WTC11 (cell line): ENCODE measurements around the gene ZNF12. TPM values are rescaled to one million over a fixed set of nuclear protein-coding genes. Genes with fewer than 3 reads are reported as not detected.

ENCODE experiments used
- CREM ChIP-seq: sonication (generic); formaldehyde crosslinking; IDR thresholded peaks from 2 replicates; pipeline ENCODE4 v1.8.1; 2022; ENCODE audit warnings: mild to moderate bottlenecking, missing genetic modification reagents, moderate library complexity
- CTCF ChIP-seq: fragments of 200-600 bp; IDR thresholded peaks from 2 replicates; pipeline ENCODE4 v1.8.0; 2022; ENCODE audit warnings: antibody characterized with exemption
- ELF4 ChIP-seq: sonication (generic); formaldehyde crosslinking; IDR thresholded peaks from 2 replicates; pipeline ENCODE4 v1.8.1; 2022; ENCODE audit warnings: low read depth, mild to moderate bottlenecking, moderate library complexity, missing genetic modification reagents
- ERG ChIP-seq: fragments of 250-450 bp; sonication (Bioruptor Pico); IDR thresholded peaks from 2 replicates; pipeline ENCODE4 v1.8.0; 2021; ENCODE audit warnings: mild to moderate bottlenecking
- ETV6 ChIP-seq: sonication (generic); formaldehyde crosslinking; IDR thresholded peaks from 2 replicates; pipeline ENCODE4 v1.8.1; 2022; ENCODE audit warnings: mild to moderate bottlenecking, missing genetic modification reagents
- FOXK1 ChIP-seq: sonication (generic); formaldehyde crosslinking; IDR thresholded peaks from 2 replicates; pipeline ENCODE4 v1.8.0; 2022; ENCODE audit warnings: mild to moderate bottlenecking, moderate library complexity, missing genetic modification reagents
- GABPB1 ChIP-seq: sonication (generic); formaldehyde crosslinking; IDR thresholded peaks from 2 replicates; pipeline ENCODE4 v1.8.1; 2023; ENCODE audit warnings: mild to moderate bottlenecking, missing genetic modification reagents
- HMGA2 ChIP-seq: fragments of 250-450 bp; sonication (Bioruptor Pico); IDR thresholded peaks from 2 replicates; pipeline ENCODE4 v1.4.0; 2021; ENCODE audit warnings: mild to moderate bottlenecking, moderate library complexity
- HMGXB4 ChIP-seq: sonication (generic); formaldehyde crosslinking; IDR thresholded peaks from 2 replicates; pipeline ENCODE4 v1.8.1; 2023; ENCODE audit warnings: mild to moderate bottlenecking, moderate library complexity, missing genetic modification reagents
- IRF1 ChIP-seq: sonication (generic); formaldehyde crosslinking; IDR thresholded peaks from 2 replicates; pipeline ENCODE4 v1.8.0; 2023; ENCODE audit warnings: missing genetic modification reagents
- KAT7 ChIP-seq: sonication (generic); formaldehyde crosslinking; IDR thresholded peaks from 2 replicates; pipeline ENCODE4 v1.8.1; 2023; ENCODE audit warnings: missing genetic modification reagents, mild to moderate bottlenecking, borderline replicate concordance
- MAX ChIP-seq: sonication (generic); formaldehyde crosslinking; IDR thresholded peaks from 2 replicates; pipeline ENCODE4 v1.8.0; 2022; ENCODE audit warnings: mild to moderate bottlenecking, missing genetic modification reagents
- MXD4 ChIP-seq: fragments of 250-450 bp; sonication (Bioruptor Pico); IDR thresholded peaks from 2 replicates; pipeline ENCODE4 v1.8.0; 2021; ENCODE audit warnings: mild to moderate bottlenecking, moderate library complexity, borderline replicate concordance
- NFYB ChIP-seq: sonication (generic); formaldehyde crosslinking; conservative IDR thresholded peaks from 2 replicates; pipeline ENCODE4 v1.8.0; 2022; ENCODE audit warnings: low read depth, missing genetic modification reagents
- NR2C2 ChIP-seq: sonication (generic); formaldehyde crosslinking; IDR thresholded peaks from 2 replicates; pipeline ENCODE4 v1.8.0; 2022; ENCODE audit warnings: mild to moderate bottlenecking, missing genetic modification reagents
- SP1 ChIP-seq: sonication (generic); formaldehyde crosslinking; conservative IDR thresholded peaks from 2 replicates; pipeline ENCODE4 v1.8.1; 2022; ENCODE audit warnings: missing genetic modification reagents
- STAT6 ChIP-seq: sonication (generic); formaldehyde crosslinking; conservative IDR thresholded peaks from 2 replicates; pipeline ENCODE4 v1.8.1; 2023; ENCODE audit warnings: mild to moderate bottlenecking, low read depth, missing genetic modification reagents, moderate library complexity
- TEAD1 ChIP-seq: sonication (generic); formaldehyde crosslinking; IDR thresholded peaks from 2 replicates; pipeline ENCODE4 v1.8.0; 2022; ENCODE audit warnings: mild to moderate bottlenecking, missing genetic modification reagents
- TEAD4 ChIP-seq: sonication (generic); formaldehyde crosslinking; IDR thresholded peaks from 2 replicates; pipeline ENCODE4 v1.8.0; 2022; ENCODE audit warnings: mild to moderate bottlenecking, missing genetic modification reagents
- TP53 ChIP-seq: sonication (generic); formaldehyde crosslinking; IDR thresholded peaks from 2 replicates; pipeline ENCODE4 v1.8.1; 2023; ENCODE audit warnings: mild to moderate bottlenecking, missing genetic modification reagents
- ZBTB21 ChIP-seq: sonication (generic); formaldehyde crosslinking; IDR thresholded peaks from 2 replicates; pipeline ENCODE4 v1.8.1; 2023; ENCODE audit warnings: mild to moderate bottlenecking, missing genetic modification reagents, borderline replicate concordance
- ZNF263 ChIP-seq: sonication (generic); formaldehyde crosslinking; IDR thresholded peaks from 2 replicates; pipeline ENCODE4 v1.8.1; 2022; ENCODE audit warnings: low read depth, mild to moderate bottlenecking, moderate library complexity, missing genetic modification reagents
- total RNA-seq: library from RNA; stranded (reverse); gene quantifications from 3 replicates; pipeline ENCODE4 v1.2.3, GENCODE V29; 2021
- TF ChIP-seq, protein P1 (sequence below): sonication (generic); formaldehyde crosslinking; IDR thresholded peaks from 2 replicates; pipeline ENCODE4 v1.8.1; 2022; ENCODE audit warnings: low read depth, missing genetic modification reagents, borderline replicate concordance
- TF ChIP-seq, protein P2 (sequence below): sonication (generic); formaldehyde crosslinking; IDR thresholded peaks from 2 replicates; pipeline ENCODE4 v1.8.0; 2023; ENCODE audit warnings: missing genetic modification reagents, mild to moderate bottlenecking, borderline replicate concordance

ZNF12 gene
- total RNA-seq, 1 experiment from 2014 or later = 21.6 TPM

GRCh38 chr7:6729492-6730342 is 23.0 kb upstream of the ZNF12 start (continued):
- TF ChIP-seq ERG (no peak), MXD4 (CRISPR knock-in tag) (no peak), ELF4 (CRISPR knock-in tag) (no peak), TEAD1 (peak; percentile 53; the same call in 1 of the 2 replicates), NFYB (CRISPR knock-in tag) (no peak; the same call in 1 of the 2 replicates), KAT7 (no peak), HMGA2 (CRISPR knock-in tag) (no peak), SP1 (peak; percentile 45; the same call in 1 of the 2 replicates), HMGXB4 (peak; percentile 74; the same call in 1 of the 2 replicates), ETV6 (peak; percentile 68; the same call in 1 of the 2 replicates), IRF1 (CRISPR knock-in tag) (no peak), TP53 (CRISPR knock-in tag) (no peak), FOXK1 (peak; percentile 66), NR2C2 (CRISPR knock-in tag) (no peak), TEAD4 (CRISPR knock-in tag) (no peak), ZBTB21 (no peak), GABPB1 (CRISPR knock-in tag) (peak; percentile 61; the same call in 1 of the 2 replicates), STAT6 (CRISPR knock-in tag) (no peak), ZNF263 (CRISPR knock-in tag) (no peak), MAX (CRISPR knock-in tag) (peak; percentile 77), CREM (CRISPR knock-in tag) (peak; percentile 59), CTCF (no peak)
- TF ChIP-seq, protein P1, sequence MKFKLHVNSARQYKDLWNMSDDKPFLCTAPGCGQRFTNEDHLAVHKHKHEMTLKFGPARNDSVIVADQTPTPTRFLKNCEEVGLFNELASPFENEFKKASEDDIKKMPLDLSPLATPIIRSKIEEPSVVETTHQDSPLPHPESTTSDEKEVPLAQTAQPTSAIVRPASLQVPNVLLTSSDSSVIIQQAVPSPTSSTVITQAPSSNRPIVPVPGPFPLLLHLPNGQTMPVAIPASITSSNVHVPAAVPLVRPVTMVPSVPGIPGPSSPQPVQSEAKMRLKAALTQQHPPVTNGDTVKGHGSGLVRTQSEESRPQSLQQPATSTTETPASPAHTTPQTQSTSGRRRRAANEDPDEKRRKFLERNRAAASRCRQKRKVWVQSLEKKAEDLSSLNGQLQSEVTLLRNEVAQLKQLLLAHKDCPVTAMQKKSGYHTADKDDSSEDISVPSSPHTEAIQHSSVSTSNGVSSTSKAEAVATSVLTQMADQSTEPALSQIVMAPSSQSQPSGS (CRISPR knock-in tag) = no peak
- TF ChIP-seq, protein P2, sequence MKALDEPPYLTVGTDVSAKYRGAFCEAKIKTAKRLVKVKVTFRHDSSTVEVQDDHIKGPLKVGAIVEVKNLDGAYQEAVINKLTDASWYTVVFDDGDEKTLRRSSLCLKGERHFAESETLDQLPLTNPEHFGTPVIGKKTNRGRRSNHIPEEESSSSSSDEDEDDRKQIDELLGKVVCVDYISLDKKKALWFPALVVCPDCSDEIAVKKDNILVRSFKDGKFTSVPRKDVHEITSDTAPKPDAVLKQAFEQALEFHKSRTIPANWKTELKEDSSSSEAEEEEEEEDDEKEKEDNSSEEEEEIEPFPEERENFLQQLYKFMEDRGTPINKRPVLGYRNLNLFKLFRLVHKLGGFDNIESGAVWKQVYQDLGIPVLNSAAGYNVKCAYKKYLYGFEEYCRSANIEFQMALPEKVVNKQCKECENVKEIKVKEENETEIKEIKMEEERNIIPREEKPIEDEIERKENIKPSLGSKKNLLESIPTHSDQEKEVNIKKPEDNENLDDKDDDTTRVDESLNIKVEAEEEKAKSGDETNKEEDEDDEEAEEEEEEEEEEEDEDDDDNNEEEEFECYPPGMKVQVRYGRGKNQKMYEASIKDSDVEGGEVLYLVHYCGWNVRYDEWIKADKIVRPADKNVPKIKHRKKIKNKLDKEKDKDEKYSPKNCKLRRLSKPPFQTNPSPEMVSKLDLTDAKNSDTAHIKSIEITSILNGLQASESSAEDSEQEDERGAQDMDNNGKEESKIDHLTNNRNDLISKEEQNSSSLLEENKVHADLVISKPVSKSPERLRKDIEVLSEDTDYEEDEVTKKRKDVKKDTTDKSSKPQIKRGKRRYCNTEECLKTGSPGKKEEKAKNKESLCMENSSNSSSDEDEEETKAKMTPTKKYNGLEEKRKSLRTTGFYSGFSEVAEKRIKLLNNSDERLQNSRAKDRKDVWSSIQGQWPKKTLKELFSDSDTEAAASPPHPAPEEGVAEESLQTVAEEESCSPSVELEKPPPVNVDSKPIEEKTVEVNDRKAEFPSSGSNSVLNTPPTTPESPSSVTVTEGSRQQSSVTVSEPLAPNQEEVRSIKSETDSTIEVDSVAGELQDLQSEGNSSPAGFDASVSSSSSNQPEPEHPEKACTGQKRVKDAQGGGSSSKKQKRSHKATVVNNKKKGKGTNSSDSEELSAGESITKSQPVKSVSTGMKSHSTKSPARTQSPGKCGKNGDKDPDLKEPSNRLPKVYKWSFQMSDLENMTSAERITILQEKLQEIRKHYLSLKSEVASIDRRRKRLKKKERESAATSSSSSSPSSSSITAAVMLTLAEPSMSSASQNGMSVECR (CRISPR knock-in tag) = peak; percentile 74; the same call in 1 of the 2 replicates
